NOMO-1 treated with DMSO at 0.1 percent for 48 hours (cell line): ENCODE data around the gene XYLT1.
A peak's percentile ranks its signal among the peaks of the same experiment; 100 is the strongest.

ENCODE experiments used
- DNase-seq: peaks from one replicate; lab custom pipeline; 2025; ENCODE audit not compliant: unreplicated experiment; lab: John Stamatoyannopoulos, UW

XYLT1 gene

DNA sequence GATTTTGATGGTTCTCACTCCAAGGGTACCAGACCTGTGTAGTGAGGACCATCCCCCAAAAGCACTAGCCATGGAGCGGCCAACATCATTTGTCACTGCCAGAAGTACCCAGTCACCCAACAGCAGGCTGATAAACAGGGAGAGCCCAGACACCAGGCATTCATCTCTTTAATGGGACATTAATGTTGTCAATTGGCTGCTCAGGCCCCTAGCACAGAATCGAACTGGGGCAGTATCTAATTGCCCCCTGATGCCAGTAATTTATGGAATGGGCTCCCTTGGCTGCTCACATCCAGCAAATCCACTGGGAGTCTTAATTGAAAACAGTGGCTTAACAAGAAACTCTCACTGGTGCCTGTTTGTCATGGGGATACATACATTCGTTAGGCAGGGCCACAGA is 344.6 kb downstream of the XYLT1 start:
- DNase-seq: no peak

GRCh38 chr16:17125671-17126070 is 345.1 kb downstream of the XYLT1 start:
- DNase-seq: no peak

DNA sequence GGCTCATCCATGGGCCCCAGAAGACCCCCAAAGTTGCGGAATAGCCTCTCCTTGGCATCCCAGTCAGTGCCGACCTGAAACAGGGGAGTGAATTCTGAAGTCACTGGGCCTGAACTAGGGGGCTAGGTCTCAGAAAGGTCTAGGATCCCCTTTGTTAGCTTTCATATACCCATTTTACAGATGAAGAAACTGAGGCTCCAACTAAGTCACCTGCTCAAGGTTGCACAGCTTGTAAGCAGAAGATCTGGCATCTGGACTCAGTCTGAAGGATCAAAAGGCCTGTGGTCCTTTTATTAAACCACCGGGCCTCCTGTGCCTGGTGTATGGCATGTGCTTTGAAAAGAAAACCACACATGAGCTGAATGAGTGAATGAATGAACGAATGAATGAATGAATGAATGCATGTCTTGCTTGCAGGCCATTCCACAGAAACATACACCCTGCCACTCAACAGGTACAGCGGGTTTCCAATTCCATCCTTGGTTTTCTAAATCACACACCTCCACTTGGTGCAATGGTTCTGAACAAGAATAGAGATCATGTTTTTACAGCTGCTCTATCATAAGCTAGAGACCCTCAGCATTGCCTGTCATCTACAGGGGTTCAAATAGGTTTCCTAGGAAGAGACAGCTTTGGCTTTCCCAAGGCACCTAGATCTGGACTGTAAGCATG is 352.7 kb downstream of the XYLT1 start:
- DNase-seq: no peak

DNA sequence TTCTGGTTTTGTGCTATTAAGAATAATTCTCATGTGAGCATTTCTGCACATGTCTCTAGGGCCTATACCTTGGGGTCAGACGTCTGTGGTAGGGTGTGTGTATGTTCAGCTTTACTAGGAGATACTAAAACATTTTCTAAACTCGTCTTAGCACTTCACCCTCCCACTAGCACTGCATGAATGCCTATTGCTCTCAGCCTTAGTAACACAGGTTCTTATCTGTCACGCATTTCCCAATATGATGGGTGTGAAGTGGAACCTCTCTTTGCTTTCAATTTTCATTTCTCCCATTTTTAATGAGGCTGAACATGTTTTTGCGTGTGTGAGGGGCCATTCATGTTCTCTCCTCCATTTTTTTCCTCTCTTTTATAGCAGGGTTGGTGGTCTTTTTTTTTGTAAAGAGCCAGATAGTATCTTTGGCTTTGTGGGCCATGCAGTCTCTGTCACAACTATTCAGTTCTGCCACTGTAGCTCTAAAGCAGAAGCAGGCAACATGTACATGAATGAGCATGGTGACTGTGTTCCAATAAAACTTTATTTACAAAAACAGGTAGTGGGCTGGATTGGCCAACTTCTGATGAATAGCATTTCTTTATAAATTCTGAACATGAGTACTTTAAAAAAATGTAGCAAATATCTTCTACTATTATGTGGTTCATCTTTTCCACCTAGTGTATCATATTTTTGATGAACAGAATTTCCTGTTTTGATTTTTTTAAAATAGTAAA is 354.0 kb downstream of the XYLT1 start:
- no peak for DNase-seq

- no peak for DNase-seq
Observed at GRCh38 chr16:17109413-17109812, 361.3 kb downstream of the XYLT1 start.

DNA sequence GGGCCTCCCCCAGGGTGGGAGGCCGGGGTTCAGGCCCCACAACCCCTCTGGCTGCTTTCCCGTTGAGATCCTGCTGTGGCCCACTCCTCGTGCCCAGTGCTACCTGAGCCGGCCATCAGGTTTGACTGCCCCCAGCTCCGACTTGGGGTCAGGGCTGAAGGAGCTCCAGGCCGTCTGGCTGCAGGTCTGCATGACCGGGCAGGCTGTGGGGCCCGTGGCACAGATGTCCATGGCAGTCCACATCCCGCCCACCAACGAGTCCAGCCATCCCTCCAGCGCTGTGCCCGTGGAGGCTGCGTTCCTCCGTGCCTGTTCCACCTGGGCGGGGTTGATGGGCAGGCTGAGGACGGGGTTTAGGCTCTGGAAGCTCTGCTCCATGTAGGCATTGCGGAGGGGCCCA is 362.2 kb downstream of the XYLT1 start:
- DNase-seq: no peak

DNA sequence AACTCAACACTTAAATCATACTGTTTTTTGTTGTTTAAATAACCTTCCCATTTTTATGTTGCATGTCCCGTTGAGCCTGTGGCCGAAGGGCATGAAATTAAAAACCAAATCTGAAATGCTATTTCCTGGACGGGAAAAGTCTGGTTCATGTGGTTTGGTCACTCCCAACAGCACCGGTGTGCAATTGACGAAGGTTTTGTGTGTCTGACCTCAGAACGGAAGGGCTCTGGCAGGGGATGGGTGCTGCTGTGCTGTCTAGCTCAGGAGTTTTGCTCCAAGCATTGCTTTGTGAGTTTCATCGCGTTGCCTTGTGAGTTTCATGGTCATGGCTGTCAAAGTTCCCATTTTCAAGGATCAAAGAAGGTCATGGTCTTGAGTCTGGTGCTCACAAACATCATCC is 363.3 kb downstream of the XYLT1 start:
- DNase-seq: no peak

DNA sequence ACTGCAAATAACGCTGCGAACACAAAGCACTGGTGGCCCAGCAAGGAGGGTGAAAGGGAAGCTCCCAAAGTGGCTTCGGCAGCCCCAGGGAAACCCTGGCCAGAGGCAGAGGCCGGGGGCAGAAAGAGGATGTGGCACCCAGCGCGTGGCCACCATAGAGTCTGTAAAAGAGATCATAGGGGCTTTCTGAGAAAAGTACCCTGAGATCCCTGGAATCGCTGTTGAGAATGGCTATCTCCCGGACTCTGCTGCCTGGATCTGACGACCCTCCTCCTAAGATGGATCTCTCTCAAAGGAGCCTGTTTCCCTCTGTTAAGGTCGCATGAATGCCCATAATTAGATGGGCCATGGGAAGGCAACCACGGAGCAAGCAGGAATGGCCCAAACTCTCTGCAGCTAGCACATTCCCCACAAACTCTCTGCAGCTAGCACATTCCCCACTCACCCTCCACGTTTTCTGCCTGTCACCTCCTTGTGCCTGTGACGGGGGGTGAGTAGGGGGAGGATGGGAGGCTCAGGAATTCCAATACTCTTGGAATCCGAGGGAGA is 364.4 kb downstream of the XYLT1 start:
- DNase-seq: no peak

DNA sequence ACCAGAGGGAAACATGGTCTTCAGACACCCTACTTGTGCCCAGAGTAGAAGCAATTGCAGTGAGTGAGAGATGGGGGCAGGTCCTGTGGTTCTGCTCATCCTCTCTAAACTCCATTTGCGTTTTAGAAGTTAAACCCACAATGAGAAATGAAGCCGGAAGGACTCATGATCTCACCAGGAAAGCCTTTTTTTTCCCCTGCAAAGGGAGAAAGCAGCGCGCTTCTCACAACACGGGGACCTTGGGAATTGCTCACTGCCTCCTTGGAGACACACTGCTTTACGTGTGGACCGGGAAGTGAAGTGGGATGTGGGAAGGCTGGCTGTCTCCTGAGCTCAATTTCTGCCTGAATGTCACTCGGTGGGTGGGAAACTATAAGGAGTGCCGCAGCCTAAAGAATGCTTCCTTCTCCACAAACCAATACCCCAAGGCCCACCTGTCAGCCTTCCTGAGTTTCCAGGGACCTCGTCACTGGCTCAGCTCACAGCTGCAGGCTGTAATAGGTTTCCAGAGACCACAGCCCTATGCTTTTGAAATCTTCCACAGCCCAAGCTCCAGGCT is 365.4 kb downstream of the XYLT1 start:
- no peak for DNase-seq

GRCh38 chr16:17104654-17105053 is 366.1 kb downstream of the XYLT1 start:
- no peak for DNase-seq

- no peak for DNase-seq
Observed at GRCh38 chr16:17103216-17103615, 367.5 kb downstream of the XYLT1 start.

- DNase-seq: peak; percentile 11
Observed at GRCh38 chr16:17101646-17102045, 369.1 kb downstream of the XYLT1 start.

- DNase-seq: no peak
Observed at GRCh38 chr16:17098685-17099084, 372.1 kb downstream of the XYLT1 start.

- DNase-seq: no peak
Observed at GRCh38 chr16:17084130-17084529, 386.6 kb downstream of the XYLT1 start.

GRCh38 chr16:17083628-17084027 is 387.1 kb downstream of the XYLT1 start:
- no peak for DNase-seq

DNA sequence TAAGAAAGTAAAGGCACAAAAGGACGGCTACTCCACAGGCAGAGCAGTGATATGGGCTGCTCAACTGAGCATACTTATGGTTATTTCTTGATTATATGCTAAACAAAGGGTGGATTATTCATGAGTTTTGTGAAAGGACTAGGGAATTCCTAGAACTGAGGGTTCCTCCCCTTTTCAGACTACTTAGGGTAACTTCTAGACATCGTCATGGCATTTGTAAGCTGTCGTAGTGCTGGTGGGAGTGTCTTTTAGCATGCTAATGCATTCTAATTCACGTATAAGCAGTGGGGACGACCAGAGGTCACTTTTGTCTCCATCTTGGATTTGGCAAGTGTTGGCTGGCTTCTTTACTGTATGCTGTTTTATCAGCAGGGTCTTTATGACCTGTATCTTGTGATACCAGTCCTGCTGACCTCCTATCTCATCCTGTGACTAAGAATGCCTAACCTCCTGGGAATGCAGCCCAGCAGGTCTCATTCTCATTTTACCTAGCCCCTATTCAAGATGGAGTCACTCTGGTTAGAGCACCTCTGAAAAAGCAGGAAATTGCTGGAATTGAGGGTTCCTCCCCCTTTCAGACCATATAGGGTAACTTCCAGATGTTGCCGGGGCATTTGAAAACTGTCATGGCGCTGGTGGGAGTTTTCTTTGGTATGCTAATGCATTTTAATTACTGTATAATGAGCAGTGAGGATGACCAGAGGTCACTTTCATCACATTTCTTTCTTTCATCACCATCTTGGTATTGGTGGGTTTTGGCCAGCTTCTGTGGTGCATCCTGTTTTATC is 388.5 kb downstream of the XYLT1 start:
- DNase-seq: no peak

DNA sequence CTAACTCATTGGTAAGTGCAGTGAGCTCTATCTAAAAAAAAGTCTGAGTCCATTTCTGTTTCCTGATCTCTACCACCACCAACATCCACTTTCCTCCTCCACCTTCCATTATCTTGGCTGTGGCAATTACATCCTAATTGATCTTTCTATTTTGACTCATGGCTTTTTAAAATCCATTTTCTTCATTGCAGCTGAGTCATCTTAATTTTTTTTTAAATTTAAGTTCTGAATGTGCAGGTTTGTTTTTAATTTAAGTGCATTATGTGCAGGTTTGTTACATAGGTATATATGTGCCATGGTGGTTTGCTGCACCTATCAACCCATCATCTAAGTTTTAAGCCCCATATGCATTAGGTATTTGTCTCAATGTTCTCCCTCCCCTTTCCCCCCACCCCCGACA is 390.7 kb downstream of the XYLT1 start:
- DNase-seq: no peak

GRCh38 chr16:17078931-17079631 is 391.7 kb downstream of the XYLT1 start:
- DNase-seq: no peak

DNA sequence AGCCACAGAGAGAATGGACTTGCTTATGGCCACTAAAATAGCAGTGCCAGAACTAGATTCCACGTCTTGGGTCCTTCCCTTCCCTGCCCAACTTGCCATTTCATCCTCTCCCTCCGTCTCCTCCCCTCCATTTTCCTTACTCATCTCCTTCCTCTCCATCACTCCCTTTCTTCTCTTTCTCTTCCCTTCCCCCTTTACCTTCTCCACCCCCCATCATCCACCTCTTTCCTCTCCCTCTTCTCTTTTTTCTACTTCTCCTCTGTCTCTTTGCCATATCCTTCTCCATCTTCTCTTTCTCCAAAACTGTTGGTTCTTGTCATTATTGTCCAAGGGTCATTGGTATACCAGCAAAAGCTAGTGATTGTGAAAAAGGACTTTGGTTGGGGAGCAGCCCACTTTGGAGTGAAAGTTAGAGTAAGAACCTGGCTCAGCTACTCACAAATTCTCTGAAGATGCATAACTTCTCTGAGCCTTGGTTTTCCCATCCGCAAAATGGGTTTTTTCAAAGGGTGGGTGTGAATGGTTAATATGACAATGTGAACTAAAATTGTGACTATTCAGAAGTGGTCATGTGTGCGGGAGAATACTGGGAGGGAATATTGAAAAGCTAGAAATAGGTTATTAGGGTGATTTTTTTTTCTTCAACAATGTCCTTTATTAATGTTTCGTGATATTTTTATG is 393.8 kb downstream of the XYLT1 start:
- no peak for DNase-seq

DNA sequence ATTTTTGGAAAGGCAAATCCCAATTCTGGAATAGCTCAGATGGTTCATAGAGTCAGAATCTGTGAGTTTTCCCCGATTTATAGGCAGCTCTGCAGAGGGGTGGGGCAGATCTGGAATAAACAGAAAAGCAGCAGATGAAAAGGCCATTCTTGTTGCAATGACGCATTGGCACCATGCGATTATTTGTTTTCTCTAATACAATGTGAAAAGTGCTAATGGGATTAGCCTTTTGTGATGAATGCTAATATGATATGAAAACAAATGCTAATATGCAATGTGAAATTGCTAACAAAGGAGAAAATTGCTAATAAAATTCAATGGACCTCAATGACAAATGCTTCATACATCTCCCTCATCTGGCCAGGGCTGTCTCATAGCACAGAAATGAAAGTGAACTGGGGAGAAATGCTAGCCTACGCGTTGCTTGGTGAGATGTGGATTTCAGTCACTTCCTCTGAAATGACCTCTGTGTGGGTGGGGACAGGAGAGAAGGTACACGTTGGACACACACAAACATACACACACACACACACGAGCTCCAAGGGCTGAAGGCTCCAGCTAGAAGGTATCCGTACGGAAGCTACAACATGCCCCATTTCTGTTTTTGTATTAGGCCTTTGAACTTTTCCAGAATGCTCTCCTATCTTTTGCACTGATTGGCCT is 394.5 kb downstream of the XYLT1 start:
- no peak for DNase-seq
